Nephron (organoid): Measurements from ENCODE around the gene CCT8L2.
"Not testable (repeated sequence)": the region's sequence is repeated elsewhere in the genome, so short reads cannot be mapped to it uniquely, and the experiment has no call there.

Experiments used
- H3K27ac Mint-ChIP-seq, 3 experiments: 2 replicates each; pipeline ENCODE4 v1.8.0; 2020; ENCODE audit warnings: mixed read lengths in 3 of 3, mild to moderate bottlenecking in 2 of 3, moderate library complexity in 1 of 3
- H3K27me3 Mint-ChIP-seq: 2 replicates; pipeline ENCODE4 v1.8.0; 2021; ENCODE audit warnings: low read depth, mild to moderate bottlenecking, moderate library complexity, mixed read lengths
- H3K36me3 Mint-ChIP-seq: 2 replicates; pipeline ENCODE4 v1.8.0; 2020; ENCODE audit warnings: low read depth, mixed read lengths
- H3K4me1 Mint-ChIP-seq: 2 replicates; pipeline ENCODE4 v1.8.0; 2020; ENCODE audit warnings: mixed read lengths
- H3K4me3 Mint-ChIP-seq, 3 experiments: 2 replicates each; pipeline ENCODE4 v1.8.0; 2020; ENCODE audit warnings: mild to moderate bottlenecking in 3 of 3, mixed read lengths in 3 of 3, moderate library complexity in 2 of 3
- H3K9me3 Mint-ChIP-seq: 2 replicates; pipeline ENCODE4 v1.8.0; 2020; ENCODE audit warnings: mixed read lengths
- CTCF ChIP-seq, 3 experiments: fragments of 200-600 bp; sonication (generic); IDR thresholded peaks; one replicate each; pipeline ENCODE4 v1.5.0; 2021; ENCODE audit warnings: antibody characterized with exemption in 3 of 3; ENCODE audit not compliant: unreplicated experiment in 3 of 3

The CCT8L2 gene

GRCh38 chr22:16594026-16594425 is 1.4 kb upstream of the CCT8L2 start:
- Mint-ChIP-seq H3K27me3 (peaks cover 6% of the 10 kb centered on the region), H3K9me3 (peaks cover 39% of the 10 kb centered on the region), H3K27ac (no peak overlapping the region), H3K36me3 (peaks cover 7% of the 10 kb centered on the region), H3K4me1 (no peaks in the 10 kb centered on the region), H3K4me3 (no peak overlapping the region)
- no peak for TF ChIP-seq CTCF (IDR thresholded peaks at IDR 0.05; ENCODE audit: unreplicated experiment in 3 of 3)

DNA sequence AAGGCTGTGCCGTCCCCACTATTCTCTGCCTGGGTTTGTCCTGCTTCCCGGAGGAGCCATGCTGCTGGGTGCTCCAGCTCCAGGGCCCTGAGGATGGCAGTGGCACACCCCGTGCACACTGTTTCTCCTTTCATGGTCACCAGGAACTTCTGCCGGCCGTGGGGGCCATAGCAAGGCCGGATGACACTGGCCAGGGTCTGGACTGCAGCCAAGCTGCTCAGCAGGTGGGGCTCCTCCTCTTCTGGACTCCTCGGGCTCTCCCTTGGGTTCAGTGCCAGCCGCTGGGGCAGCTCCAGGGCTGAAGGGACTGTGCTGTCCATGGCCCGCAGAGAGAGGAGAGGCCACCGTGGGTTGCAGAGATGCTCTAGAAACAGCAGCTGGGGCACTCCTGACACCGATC is 379 bp downstream of the CCT8L2 start:
- not testable (repeated sequence) for H3K36me3 Mint-ChIP-seq, H3K27ac Mint-ChIP-seq, H3K27me3 Mint-ChIP-seq, H3K4me1 Mint-ChIP-seq, H3K4me3 Mint-ChIP-seq
- peaks cover 43% of the 10 kb centered on the region for H3K9me3 Mint-ChIP-seq

DNA sequence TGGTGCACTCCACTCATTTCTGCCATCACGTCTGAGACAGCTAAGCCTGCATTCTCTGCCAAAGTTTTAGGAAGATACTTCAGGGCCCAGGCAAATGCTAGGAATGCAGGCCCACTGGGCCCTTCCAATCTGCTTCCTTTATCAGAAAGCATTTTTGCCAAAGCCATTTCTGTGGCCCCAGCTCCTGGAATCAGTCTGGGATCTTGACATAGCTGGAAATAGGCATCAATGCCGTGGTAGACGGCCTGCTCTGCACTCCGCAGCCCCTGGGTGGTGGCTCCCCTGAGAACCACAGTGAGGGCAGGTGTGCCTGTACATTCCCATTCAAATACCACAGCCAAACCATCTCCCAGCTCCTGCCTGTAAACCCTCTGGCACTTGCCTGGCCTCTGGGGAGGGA is 1.5 kb downstream of the CCT8L2 start:
- H3K4me3 Mint-ChIP-seq, H3K36me3 Mint-ChIP-seq, H3K4me1 Mint-ChIP-seq, H3K27me3 Mint-ChIP-seq, H3K27ac Mint-ChIP-seq: not testable (repeated sequence)
- peaks cover 36% of the 10 kb centered on the region for H3K9me3 Mint-ChIP-seq

DNA sequence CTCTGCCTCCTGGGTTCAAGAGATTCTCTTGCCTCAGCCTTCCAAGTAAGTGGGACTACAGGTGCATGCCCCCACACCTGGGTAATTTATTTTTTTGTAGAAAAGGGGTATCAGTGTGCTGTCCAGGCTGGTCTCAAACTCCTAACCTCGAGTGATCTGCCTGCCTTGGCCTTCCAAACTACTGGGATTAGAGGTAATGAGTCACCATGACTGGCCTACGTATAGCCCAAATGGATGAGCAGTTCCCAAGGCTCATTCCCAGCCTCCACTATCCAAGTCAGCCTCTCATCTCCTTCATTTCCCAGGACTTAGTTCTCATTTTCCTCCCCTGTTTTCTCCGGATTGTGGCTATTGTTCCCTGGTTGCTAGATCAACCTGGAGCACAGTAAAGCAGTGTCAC is 5.6 kb downstream of the CCT8L2 start:
- no peak overlapping the region for H3K4me3 Mint-ChIP-seq
- no peak for TF ChIP-seq CTCF (IDR thresholded peaks at IDR 0.05; ENCODE audit: unreplicated experiment in 3 of 3)
- no peaks in the 10 kb centered on the region for H3K4me1 Mint-ChIP-seq
- no peak overlapping the region for H3K27ac Mint-ChIP-seq
- H3K36me3 Mint-ChIP-seq: peaks cover 9% of the 10 kb centered on the region
- peaks cover 3% of the 10 kb centered on the region for H3K27me3 Mint-ChIP-seq
- H3K9me3 Mint-ChIP-seq: peaks cover 33% of the 10 kb centered on the region

DNA sequence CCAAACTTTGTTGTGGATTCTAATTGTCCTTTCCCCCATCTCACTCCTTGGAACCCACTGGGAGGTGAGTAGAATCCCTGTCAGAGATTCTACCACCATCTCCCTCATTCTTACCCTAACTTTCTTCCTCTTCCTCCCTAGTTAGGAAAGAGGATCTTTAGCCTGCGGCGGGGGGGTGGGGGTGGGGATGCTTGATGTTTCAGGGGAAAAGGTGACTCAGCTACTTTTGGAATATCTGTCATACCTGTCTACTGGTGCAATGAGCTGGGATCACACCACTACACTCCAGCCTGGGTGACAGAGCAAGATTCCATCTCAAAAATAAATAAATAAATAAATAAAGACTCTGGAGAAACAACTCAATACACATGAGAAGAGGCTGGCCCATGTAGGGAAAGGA is 6.4 kb downstream of the CCT8L2 start:
- Mint-ChIP-seq H3K4me1 (no peaks in the 10 kb centered on the region), H3K9me3 (peaks cover 32% of the 10 kb centered on the region), H3K27ac (no peak overlapping the region), H3K4me3 (no peak overlapping the region), H3K27me3 (peaks cover 3% of the 10 kb centered on the region), H3K36me3 (peaks cover 9% of the 10 kb centered on the region)
- TF ChIP-seq CTCF (IDR thresholded peaks at IDR 0.05; ENCODE audit: unreplicated experiment in 3 of 3): no peak

- H3K27me3 Mint-ChIP-seq, H3K36me3 Mint-ChIP-seq, H3K4me3 Mint-ChIP-seq, H3K4me1 Mint-ChIP-seq, H3K27ac Mint-ChIP-seq: not testable (repeated sequence)
- H3K9me3 Mint-ChIP-seq: peaks cover 14% of the 10 kb centered on the region
Observed at GRCh38 chr22:16580872-16581271, 11.7 kb downstream of the CCT8L2 start.

DNA sequence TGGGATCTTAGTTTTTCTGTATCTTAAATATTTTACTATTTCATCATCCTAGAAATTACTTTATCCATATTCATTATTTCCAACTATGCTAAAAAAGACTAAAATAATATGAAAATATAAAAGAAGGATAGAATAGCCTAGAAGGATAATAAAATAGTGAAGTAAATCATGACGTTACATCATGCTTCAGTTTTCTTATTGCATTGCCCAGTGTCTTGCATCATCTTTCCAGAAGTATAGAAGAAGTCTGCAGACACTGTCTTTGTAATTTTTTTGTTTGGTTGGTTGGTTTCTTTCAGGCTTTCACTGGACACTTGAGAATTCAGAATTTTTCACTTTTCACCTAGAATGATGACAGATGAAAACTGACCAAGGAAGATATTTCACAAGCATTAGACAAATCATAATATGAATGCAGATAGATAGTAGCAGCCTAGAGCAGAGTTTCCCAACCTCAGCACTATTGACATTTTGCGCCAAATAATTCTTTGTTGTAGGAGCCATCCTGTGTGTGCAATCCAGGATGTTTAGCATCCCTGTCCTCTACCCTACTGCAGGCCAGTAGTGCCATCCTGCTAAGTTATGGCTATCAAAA is 23.3 kb downstream of the CCT8L2 start:
- H3K27ac Mint-ChIP-seq, H3K9me3 Mint-ChIP-seq, H3K4me1 Mint-ChIP-seq, H3K4me3 Mint-ChIP-seq, H3K36me3 Mint-ChIP-seq, H3K27me3 Mint-ChIP-seq: not testable (repeated sequence)

GRCh38 chr22:16568425-16568758 is 24.2 kb downstream of the CCT8L2 start:
- TF ChIP-seq CTCF (IDR thresholded peaks at IDR 0.05; ENCODE audit: unreplicated experiment in 3 of 3): no peak
- no peaks in the 10 kb centered on the region for H3K36me3 Mint-ChIP-seq
- no peak overlapping the region for H3K4me3 Mint-ChIP-seq
- peaks cover 2% of the 10 kb centered on the region for H3K9me3 Mint-ChIP-seq
- no peaks in the 10 kb centered on the region for H3K27me3 Mint-ChIP-seq
- H3K27ac Mint-ChIP-seq: no peak overlapping the region
- H3K4me1 Mint-ChIP-seq: no peaks in the 10 kb centered on the region

- H3K4me1 Mint-ChIP-seq, H3K36me3 Mint-ChIP-seq, H3K4me3 Mint-ChIP-seq: not testable (repeated sequence)
Observed at GRCh38 chr22:16567617-16568424, 24.8 kb downstream of the CCT8L2 start.

GRCh38 chr22:16566421-16567151 is 26.0 kb downstream of the CCT8L2 start:
- not testable (repeated sequence) for H3K36me3 Mint-ChIP-seq

More at GRCh38 chr22:16567617-16568424, 24.8 kb downstream of the CCT8L2 start:
- not testable (repeated sequence) for H3K9me3 Mint-ChIP-seq, H3K27ac Mint-ChIP-seq, H3K27me3 Mint-ChIP-seq

More at GRCh38 chr22:16566421-16567151, 26.0 kb downstream of the CCT8L2 start:
- not testable (repeated sequence) for H3K27me3 Mint-ChIP-seq, H3K27ac Mint-ChIP-seq, H3K4me1 Mint-ChIP-seq, H3K4me3 Mint-ChIP-seq, H3K9me3 Mint-ChIP-seq
